ENCODE data around the gene DEXI.

GRCh38 chr16:10941127-10941933 lies 938 bp downstream of the DEXI start:
- TF ChIP-seq POLR2A (IDR thresholded peaks at IDR 0.05) (no peak), CTCF (IDR thresholded peaks at IDR 0.05) (no peak)

Measured in thyroid gland (tissue), 4 donors.